Loucy (cell line): ENCODE measurements around the gene SDC3.

Experiments
- H2AFZ ChIP-seq: fragments of 200-600 bp; sonication (generic); 2 replicates; pipeline ENCODE4 v1.6.0; 2016; ENCODE audit warnings: antibody characterized with exemption, mild to moderate bottlenecking, low read length, moderate library complexity
- H3F3A ChIP-seq: fragments of 200-600 bp; 2 replicates; pipeline ENCODE4 v1.6.0; 2016; ENCODE audit warnings: antibody characterized with exemption, low read depth, mild to moderate bottlenecking
- H3K27me3 ChIP-seq: fragments of 200-600 bp; sonication (generic); 2 replicates; pipeline ENCODE4 v1.6.1; 2014; ENCODE audit warnings: low read length, mild to moderate bottlenecking; ENCODE audit not compliant: insufficient read depth, poor library complexity, severe bottlenecking
- H3K36me3 ChIP-seq: fragments of 200-600 bp; sonication (generic); 2 replicates; pipeline ENCODE4 v1.6.1; 2016; ENCODE audit warnings: low read length; ENCODE audit not compliant: insufficient read depth
- H3K4me1 ChIP-seq: fragments of 200-600 bp; sonication (generic); 2 replicates; pipeline ENCODE4 v1.5.1; 2014; ENCODE audit warnings: low read length, mild to moderate bottlenecking; ENCODE audit not compliant: insufficient read depth, poor library complexity, severe bottlenecking
- H3K4me2 ChIP-seq: fragments of 200-600 bp; sonication (generic); 2 replicates; pipeline ENCODE4 v1.6.0; 2014; ENCODE audit warnings: antibody characterized with exemption, low read length, low read depth, mild to moderate bottlenecking; ENCODE audit not compliant: poor library complexity, severe bottlenecking
- H3K4me3 ChIP-seq: fragments of 200-600 bp; sonication (generic); 2 replicates; pipeline ENCODE4 v1.5.1; 2014; ENCODE audit warnings: low read length, mild to moderate bottlenecking, mixed read lengths; ENCODE audit not compliant: poor library complexity, severe bottlenecking
- H3K79me2 ChIP-seq: fragments of 200-600 bp; sonication (generic); 2 replicates; pipeline ENCODE4 v1.6.1; 2014; ENCODE audit warnings: low read length; ENCODE audit not compliant: insufficient read depth
- H3K9ac ChIP-seq: fragments of 200-600 bp; sonication (generic); 2 replicates; pipeline ENCODE4 v1.6.0; 2014; ENCODE audit warnings: mild to moderate bottlenecking, low read depth, low read length, moderate library complexity; ENCODE audit not compliant: poor library complexity, severe bottlenecking
- H3K9me2 ChIP-seq: fragments of 200-600 bp; sonication (generic); replicated peaks from 2 replicates; pipeline ENCODE4 v1.6.1; 2016; ENCODE audit warnings: low read depth, low read length, mixed read lengths
- H3K9me3 ChIP-seq: fragments of 200-600 bp; sonication (generic); 2 replicates; pipeline ENCODE4 v1.6.1; 2014; ENCODE audit warnings: mild to moderate bottlenecking, antibody characterized with exemption, low read length, low read depth; ENCODE audit not compliant: insufficient read depth
- H4K20me1 ChIP-seq: fragments of 200-600 bp; sonication (generic); 2 replicates; pipeline ENCODE4 v1.6.0; 2014; ENCODE audit warnings: antibody characterized with exemption, low read length, mild to moderate bottlenecking; ENCODE audit not compliant: insufficient read depth, poor library complexity, severe bottlenecking
- CTCF ChIP-seq: fragments of 200-600 bp; sonication (generic); conservative IDR thresholded peaks from 2 replicates; pipeline ENCODE4 v1.5.1; 2014; ENCODE audit warnings: mild to moderate bottlenecking, antibody characterized with exemption, low read length
- EZH2phosphoT487 ChIP-seq: fragments of 200-600 bp; IDR thresholded peaks from 2 replicates; pipeline ENCODE4 v1.6.1; 2018; ENCODE audit warnings: antibody characterized with exemption, mild to moderate bottlenecking, moderate library complexity, borderline replicate concordance

Gene SDC3

GRCh38 chr1:30837653-30838052 lies 70.9 kb downstream of the SDC3 start:
- no peak overlapping the region for H2AFZ ChIP-seq
- TF ChIP-seq CTCF: no peak
- no peak for TF ChIP-seq EZH2phosphoT487
- H3K4me2 ChIP-seq: no peak overlapping the region
- no peaks in the 10 kb centered on the region for H3K4me1 ChIP-seq
- H3K36me3 ChIP-seq: no peaks in the 10 kb centered on the region
- peaks cover 11% of the 10 kb centered on the region for H3K27me3 ChIP-seq
- no peaks in the 10 kb centered on the region for H3F3A ChIP-seq
- H4K20me1 ChIP-seq: no peaks in the 10 kb centered on the region
- no peak overlapping the region for H3K4me3 ChIP-seq
- H3K9ac ChIP-seq: no peak overlapping the region
- H3K9me2 ChIP-seq: no peaks in the 10 kb centered on the region
- H3K79me2 ChIP-seq: no peaks in the 10 kb centered on the region
- no peaks in the 10 kb centered on the region for H3K9me3 ChIP-seq

DNA sequence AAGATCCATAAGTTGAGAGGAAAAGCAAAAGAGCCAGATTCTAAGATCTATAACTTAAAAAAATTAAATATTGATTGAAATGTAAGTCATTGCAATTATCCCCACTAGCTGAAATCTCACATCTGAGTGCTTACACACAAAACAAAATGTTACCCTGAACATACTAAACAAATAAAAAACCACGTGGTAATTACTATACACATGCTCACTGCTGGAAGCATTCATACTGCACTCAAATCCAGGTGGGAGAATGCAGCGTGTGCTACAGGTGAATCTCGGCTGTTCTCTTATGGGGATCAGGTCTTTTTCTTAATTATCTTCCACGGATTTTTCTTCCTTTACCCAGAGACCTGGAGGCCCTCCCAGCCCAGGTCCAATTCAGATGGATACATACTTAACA lies 74.3 kb downstream of the SDC3 start:
- Histone ChIP-seq H3K27me3 (no peaks in the 10 kb centered on the region), H3K9me2 (no peaks in the 10 kb centered on the region), H4K20me1 (no peaks in the 10 kb centered on the region), H3K4me2 (no peak overlapping the region), H3F3A (no peaks in the 10 kb centered on the region), H3K36me3 (no peaks in the 10 kb centered on the region), H2AFZ (no peak overlapping the region), H3K9ac (no peak overlapping the region), H3K4me1 (no peaks in the 10 kb centered on the region), H3K4me3 (no peak overlapping the region), H3K79me2 (no peaks in the 10 kb centered on the region), H3K9me3 (no peaks in the 10 kb centered on the region)
- TF ChIP-seq CTCF (no peak), EZH2phosphoT487 (no peak)

GRCh38 chr1:30830537-30830936 lies 78.0 kb downstream of the SDC3 start:
- H3K36me3 ChIP-seq: no peaks in the 10 kb centered on the region
- H3K9me2 ChIP-seq: no peaks in the 10 kb centered on the region

More at GRCh38 chr1:30830537-30830936, 78.0 kb downstream of the SDC3 start:
- no peak overlapping the region for H3K9ac ChIP-seq
- no peak for TF ChIP-seq EZH2phosphoT487
- TF ChIP-seq CTCF: no peak
- H3K4me1 ChIP-seq: no peaks in the 10 kb centered on the region
- H3K9me3 ChIP-seq: no peaks in the 10 kb centered on the region
- H3F3A ChIP-seq: no peaks in the 10 kb centered on the region
- H3K79me2 ChIP-seq: no peaks in the 10 kb centered on the region
- no peaks in the 10 kb centered on the region for H4K20me1 ChIP-seq
- H3K27me3 ChIP-seq: peaks cover 5% of the 10 kb centered on the region
- H2AFZ ChIP-seq: no peak overlapping the region
- no peak overlapping the region for H3K4me2 ChIP-seq
- no peak overlapping the region for H3K4me3 ChIP-seq
